Uterus (tissue), 2 donors: Measurements from ENCODE around the gene MTUS2.

Source experiments
- POLR2A ChIP-seq, 2 donors: fragments of 450-650 bp; IDR thresholded peaks; one replicate each; pipeline ENCODE4 v1.6.1; 2016; ENCODE audit warnings: antibody characterized with exemption in 2 of 2, mild to moderate bottlenecking in 1 of 2, moderate library complexity in 1 of 2
- TF ChIP-seq, protein P1 (sequence below), 4 experiments: fragments of 200-600 bp in 2 of 4; fragments of 450-650 bp in 2 of 4; sonication (generic) in 2 of 4; IDR thresholded peaks; one replicate each; pipeline ENCODE4 v1.5.1; 2016 to 2019; ENCODE audit warnings: antibody characterized with exemption in 4 of 4, mild to moderate bottlenecking in 2 of 4, moderate library complexity in 1 of 4

DNA sequence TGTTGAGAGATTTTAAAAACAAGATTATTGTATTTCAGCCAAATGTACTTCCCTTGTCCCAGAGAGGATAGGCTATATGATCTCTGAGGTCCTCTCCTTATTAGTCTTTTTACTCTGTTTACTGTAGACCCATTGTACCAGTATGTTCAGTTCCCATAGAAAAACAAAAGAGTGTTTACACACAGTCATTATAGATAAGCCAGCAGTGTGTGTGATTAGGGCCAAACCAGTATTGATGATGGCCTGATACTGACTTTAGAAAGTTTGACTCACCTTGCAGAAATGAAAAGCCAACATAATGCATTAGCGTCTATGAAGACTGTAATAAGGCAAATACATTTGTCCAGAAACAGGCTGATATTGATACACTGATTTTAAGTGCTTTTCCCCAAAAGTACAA, 6.2 kb downstream of the MTUS2 start:
- TF ChIP-seq, protein P1, sequence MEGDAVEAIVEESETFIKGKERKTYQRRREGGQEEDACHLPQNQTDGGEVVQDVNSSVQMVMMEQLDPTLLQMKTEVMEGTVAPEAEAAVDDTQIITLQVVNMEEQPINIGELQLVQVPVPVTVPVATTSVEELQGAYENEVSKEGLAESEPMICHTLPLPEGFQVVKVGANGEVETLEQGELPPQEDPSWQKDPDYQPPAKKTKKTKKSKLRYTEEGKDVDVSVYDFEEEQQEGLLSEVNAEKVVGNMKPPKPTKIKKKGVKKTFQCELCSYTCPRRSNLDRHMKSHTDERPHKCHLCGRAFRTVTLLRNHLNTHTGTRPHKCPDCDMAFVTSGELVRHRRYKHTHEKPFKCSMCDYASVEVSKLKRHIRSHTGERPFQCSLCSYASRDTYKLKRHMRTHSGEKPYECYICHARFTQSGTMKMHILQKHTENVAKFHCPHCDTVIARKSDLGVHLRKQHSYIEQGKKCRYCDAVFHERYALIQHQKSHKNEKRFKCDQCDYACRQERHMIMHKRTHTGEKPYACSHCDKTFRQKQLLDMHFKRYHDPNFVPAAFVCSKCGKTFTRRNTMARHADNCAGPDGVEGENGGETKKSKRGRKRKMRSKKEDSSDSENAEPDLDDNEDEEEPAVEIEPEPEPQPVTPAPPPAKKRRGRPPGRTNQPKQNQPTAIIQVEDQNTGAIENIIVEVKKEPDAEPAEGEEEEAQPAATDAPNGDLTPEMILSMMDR (IDR thresholded peaks at IDR 0.05): no peak
- TF ChIP-seq POLR2A (IDR thresholded peaks at IDR 0.05): no peak
